HCT116 (cell line): ENCODE results near the gene PRR12. TPM values are rescaled to one million over a fixed set of nuclear protein-coding genes. Genes with fewer than 3 reads are reported as not detected.

ENCODE experiments used
- ATAC-seq: fragments of 200-7000 bp; cut with Tn5 transposase; 2 replicates; pipeline ENCODE4 v1.9.1; 2020; ENCODE audit warnings: mild to moderate bottlenecking, moderate library complexity
- BruUV-seq: library from RNA; stranded (reverse); fragments of 400-500 nt; replicated peaks from 2 replicates; lab custom pipeline; 2021; lab: Mats Ljungman, UMichigan
- CTCF ChIA-PET: fragments of 300-600 bp; sonication (Branson Sonifier 250); formaldehyde crosslinking; loops from one replicate; lab custom pipeline; 2021; ENCODE audit warnings: antibody characterized with exemption; lab: Charles Lee
- POLR2A ChIA-PET: fragments of 300-600, 350-600 bp; sonication (Branson Sonifier 250); formaldehyde crosslinking; loops from one replicate; lab custom pipeline; 2021; ENCODE audit warnings: antibody characterized with exemption; lab: Charles Lee
- RAD21 ChIA-PET, 2 experiments: fragments of 300-600 bp; sonication (Branson Sonifier 250); formaldehyde crosslinking; loops; one replicate each; lab custom pipeline; 2023; ENCODE audit warnings: low total read pairs in 2 of 2; ENCODE audit not compliant: uncharacterized antibody in 2 of 2, unreplicated experiment in 2 of 2, low non-redundant PET in 1 of 2; lab: Charles Lee
- DNase-seq: peaks from one replicate; pipeline ENCODE4 v3.0.0-alpha.2; 2010; ENCODE audit warnings: low read depth, low spot score
- H2AFZ ChIP-seq: fragments of 200-600 bp; shearing (Covaris generic), sonication (generic); 2 replicates; pipeline ENCODE4 v1.6.1; 2017; ENCODE audit warnings: low read depth, mixed run types, mixed read lengths, antibody characterized with exemption, low read length; ENCODE audit not compliant: poor library complexity, severe bottlenecking
- H3K27ac ChIP-seq: 2 replicates; pipeline ENCODE4 v1.5.1; 2012; ENCODE audit warnings: low read depth, low read length
- H3K27me3 ChIP-seq: fragments of 200-600 bp; sonication (generic); 2 replicates; pipeline ENCODE4 v1.6.1; 2016; ENCODE audit warnings: mixed run types, low read length, mixed read lengths; ENCODE audit not compliant: insufficient read depth
- H3K36me3 ChIP-seq, 2 experiments: fragments of 200-500 bp in 1 of 2; fragments of 200-600 bp in 1 of 2; sonication (Bioruptor generic) in 1 of 2; sonication (generic) in 1 of 2; 2 replicates each; pipeline versions ENCODE4 v1.5.1 to v1.6.1; 2014 to 2016; ENCODE audit warnings: low read length in 2 of 2, inconsistent platforms in 1 of 2, mixed read lengths in 1 of 2, mixed run types in 1 of 2; ENCODE audit not compliant: insufficient read depth in 2 of 2, control insufficient read depth in 1 of 2
- H3K4me1 ChIP-seq, 2 experiments: fragments of 200-600 bp in 1 of 2; sonication (generic) in 1 of 2; 2 replicates each; pipeline versions ENCODE4 v1.5.1 to v1.6.1; 2012 to 2017; ENCODE audit warnings: low read length in 2 of 2, inconsistent platforms in 1 of 2, mild to moderate bottlenecking in 1 of 2, mixed read lengths in 1 of 2, mixed run types in 1 of 2, moderate library complexity in 1 of 2; ENCODE audit not compliant: insufficient read depth in 2 of 2, control insufficient read depth in 1 of 2
- H3K4me2 ChIP-seq: fragments of 200-600 bp; sonication (generic); 2 replicates; pipeline ENCODE4 v1.6.1; 2017; ENCODE audit warnings: mixed run types, low read length, mixed read lengths
- H3K4me3 ChIP-seq, 2 experiments: fragments of 200-600 bp in 1 of 2; sonication (generic) in 1 of 2; replicated peaks in 1 of 2; 2 replicates each; pipeline ENCODE4 v1.5.1; 2011 to 2016; ENCODE audit warnings: low read length in 2 of 2, control low read depth in 1 of 2, low read depth in 1 of 2, mild to moderate bottlenecking in 1 of 2, mixed read lengths in 1 of 2, mixed run types in 1 of 2
- H3K79me2 ChIP-seq: fragments of 200-600 bp; sonication (generic); 2 replicates; pipeline ENCODE4 v1.6.1; 2017; ENCODE audit warnings: mild to moderate bottlenecking, mixed run types, low read length, moderate library complexity, mixed read lengths; ENCODE audit not compliant: insufficient read depth
- H3K9ac ChIP-seq: fragments of 200-600 bp; sonication (generic); 2 replicates; pipeline ENCODE4 v1.6.1; 2016; ENCODE audit warnings: low read length, mixed read lengths
- H3K9me2 ChIP-seq: fragments of 200-600 bp; sonication (generic), shearing (Covaris generic); 2 replicates; pipeline ENCODE4 v1.6.1; 2017; ENCODE audit warnings: mixed run types, mild to moderate bottlenecking, moderate library complexity; ENCODE audit not compliant: insufficient read depth
- H3K9me3 ChIP-seq, 2 experiments: fragments of 200-500 bp in 1 of 2; fragments of 200-600 bp in 1 of 2; sonication (Bioruptor generic) in 1 of 2; sonication (generic) in 1 of 2; 2 replicates each; pipeline ENCODE4 v1.6.1; 2014 to 2017; ENCODE audit warnings: low read length in 2 of 2, mixed read lengths in 2 of 2, inconsistent platforms in 1 of 2, low read depth in 1 of 2, mild to moderate bottlenecking in 1 of 2, mixed run types in 1 of 2, moderate library complexity in 1 of 2; ENCODE audit not compliant: control insufficient read depth in 1 of 2, insufficient read depth in 1 of 2
- H4K20me1 ChIP-seq: fragments of 200-600 bp; sonication (generic), shearing (Covaris generic); 2 replicates; pipeline ENCODE4 v1.6.1; 2017; ENCODE audit warnings: mixed run types, mild to moderate bottlenecking, moderate library complexity; ENCODE audit not compliant: insufficient read depth
- ATF3 ChIP-seq: IDR thresholded peaks from 2 replicates; pipeline ENCODE4 v1.6.1; 2012
- CBX3 ChIP-seq: IDR thresholded peaks from 2 replicates; pipeline ENCODE4 v1.6.1; 2012; ENCODE audit warnings: low read depth
- CEBPB ChIP-seq: IDR thresholded peaks from 2 replicates; pipeline ENCODE4 v1.6.1; 2012; ENCODE audit warnings: low read depth
- CTCF ChIP-seq, 3 experiments: fragments of 200-600 bp in 1 of 3; sonication (generic) in 1 of 3; IDR thresholded peaks in 2 of 3; conservative IDR thresholded peaks in 1 of 3; 2 replicates each; pipeline ENCODE4 v1.5.1; 2012 to 2017; ENCODE audit warnings: low read depth in 2 of 3, low read length in 2 of 3, antibody characterized with exemption in 1 of 3, borderline replicate concordance in 1 of 3, control low read depth in 1 of 3, mild to moderate bottlenecking in 1 of 3, mixed read lengths in 1 of 3, mixed run types in 1 of 3, moderate library complexity in 1 of 3; ENCODE audit not compliant: insufficient read depth in 1 of 3
- ELF1 ChIP-seq: IDR thresholded peaks from 2 replicates; pipeline ENCODE4 v1.6.1; 2012; ENCODE audit warnings: low read depth, borderline replicate concordance
- MAX ChIP-seq: IDR thresholded peaks from 2 replicates; pipeline ENCODE4 v1.6.1; 2012
- POLR2AphosphoS5 ChIP-seq: IDR thresholded peaks from 2 replicates; pipeline ENCODE4 v1.6.1; 2011; ENCODE audit warnings: mild to moderate bottlenecking, low read depth, low read length, moderate library complexity
- REST ChIP-seq: IDR thresholded peaks from 2 replicates; pipeline ENCODE4 v1.6.1; 2012; ENCODE audit warnings: low read depth
- SRF ChIP-seq: IDR thresholded peaks from 2 replicates; pipeline ENCODE4 v1.6.1; 2012; ENCODE audit warnings: low read depth
- TCF7L2 ChIP-seq: IDR thresholded peaks from 2 replicates; pipeline ENCODE4 v1.7.0; 2011; ENCODE audit warnings: borderline replicate concordance, inconsistent platforms; ENCODE audit not compliant: insufficient read depth, insufficient read length; ENCODE audit errors: extremely low read depth
- ZFX ChIP-seq: fragments of 450-650 bp; IDR thresholded peaks from 2 replicates; pipeline ENCODE4 v1.6.1; 2017
- intact Hi-C: fragments of 100-400 bp; cut with micrococcal nuclease; formaldehyde crosslinking; loops from 2 replicates; pipeline ENCODE4 v1.10.0; 2022
- total RNA-seq: library from RNA; stranded (reverse); gene quantifications from one replicate; pipeline ENCODE4 v1.2.1, GENCODE V29; 2021; ENCODE audit not compliant: unreplicated experiment

Gene PRR12
- total RNA-seq, 1 experiment from 2014 or later: 26.9 TPM

- TF ChIP-seq CTCF (IDR thresholded peaks at IDR 0.05 in 2 of 3, conservative IDR thresholded peaks at IDR 0.05 in 1 of 3; ENCODE audit: borderline replicate concordance in 1 of 3, insufficient read depth in 1 of 3, low read depth in 2 of 3, low read length in 2 of 3): no peak
- TF ChIP-seq SRF: no peak
- no peak for TF ChIP-seq ATF3
- TF ChIP-seq CEBPB: no peak
- TF ChIP-seq CBX3: no peak
- no peak for TF ChIP-seq TCF7L2
Measured at GRCh38 chr19:49660338-49660961, 69.5 kb downstream of the PRR12 start (continued).

GRCh38 chr19:49662011-49662410, 71.0 kb downstream of the PRR12 start:
- H3K36me3 ChIP-seq: peaks cover 12 to 48% of the 10 kb centered on the region in 2 experiments; a peak in 3 of 4 replicates
- ChIA-PET CTCF (no interaction called here), POLR2A (interaction anchor here (1.0 to 1.8 kb wide), 2 partner anchors 15 to 21 kb away, joined by 3 to 8 read pairs; partner anchors contain the start of genes PRMT1, RRAS and SCAF1), RAD21 (no interaction called here)
- TF ChIP-seq MAX (no peak), ELF1 (no peak), POLR2AphosphoS5 (no peak), ZFX (no peak), REST (no peak)
- no peak for ATAC-seq
- H3K9me2 ChIP-seq: no peaks in the 10 kb centered on the region
- BruUV-seq: TSS peak; percentile 24
- intact Hi-C loops: no loop called here
- peaks cover 38% of the 10 kb centered on the region for H3K79me2 ChIP-seq
- H3K4me3 ChIP-seq: no peak overlapping the region
- H3K27me3 ChIP-seq: no peaks in the 10 kb centered on the region
- H3K4me1 ChIP-seq: peaks cover 2 to 17% of the 10 kb centered on the region in 2 experiments; a peak in 3 of 4 replicates
- H2AFZ ChIP-seq: no peak overlapping the region
- no peak overlapping the region for H3K4me2 ChIP-seq
- H4K20me1 ChIP-seq: no peaks in the 10 kb centered on the region
- DNase-seq: no peak
- H3K9me3 ChIP-seq: no peaks in the 10 kb centered on the region
- H3K27ac ChIP-seq: no peak overlapping the region; the same call in 1 of the 2 replicates
- no peak overlapping the region for H3K9ac ChIP-seq
